Liver (tissue), 3 donors: ENCODE measurements around the gene CFDP1.

ENCODE experiments used
- CTCF ChIP-seq: fragments of 150-350 bp; IDR thresholded peaks from 2 replicates; pipeline ENCODE4 v1.5.1; 2017; ENCODE audit warnings: improper control_type of control experiment, low read depth, low read length; ENCODE audit not compliant: missing input control
- FOXA2 ChIP-seq: IDR thresholded peaks from 2 replicates; pipeline ENCODE4 v1.6.1; 2016; ENCODE audit warnings: antibody characterized with exemption
- JUND ChIP-seq, 2 donors: IDR thresholded peaks; 2 replicates each; pipeline ENCODE4 v1.6.1; 2016; ENCODE audit warnings: antibody characterized with exemption in 2 of 2
- RAD21 ChIP-seq, 2 donors: IDR thresholded peaks; 2 replicates each; pipeline ENCODE4 v1.6.1; 2016; ENCODE audit warnings: antibody characterized with exemption in 2 of 2, mild to moderate bottlenecking in 2 of 2
- SP1 ChIP-seq: IDR thresholded peaks from 2 replicates; pipeline ENCODE4 v1.6.1; 2018; ENCODE audit warnings: antibody characterized with exemption, mild to moderate bottlenecking
- TAF1 ChIP-seq: conservative IDR thresholded peaks from 2 replicates; pipeline ENCODE4 v1.6.1; 2016; ENCODE audit warnings: antibody characterized with exemption, mild to moderate bottlenecking
- YY1 ChIP-seq: IDR thresholded peaks from 2 replicates; pipeline ENCODE4 v1.6.1; 2016; ENCODE audit warnings: antibody characterized with exemption, mild to moderate bottlenecking
- TF ChIP-seq, protein P1 (sequence below): IDR thresholded peaks from 2 replicates; pipeline ENCODE4 v1.6.1; 2016; ENCODE audit warnings: antibody characterized with exemption, mild to moderate bottlenecking
- TF ChIP-seq, protein P2 (sequence below): IDR thresholded peaks from 2 replicates; pipeline ENCODE4 v1.6.1; 2016; ENCODE audit warnings: antibody characterized with exemption
- donor health status: healthy.
- donor health status: healthy.

DNA sequence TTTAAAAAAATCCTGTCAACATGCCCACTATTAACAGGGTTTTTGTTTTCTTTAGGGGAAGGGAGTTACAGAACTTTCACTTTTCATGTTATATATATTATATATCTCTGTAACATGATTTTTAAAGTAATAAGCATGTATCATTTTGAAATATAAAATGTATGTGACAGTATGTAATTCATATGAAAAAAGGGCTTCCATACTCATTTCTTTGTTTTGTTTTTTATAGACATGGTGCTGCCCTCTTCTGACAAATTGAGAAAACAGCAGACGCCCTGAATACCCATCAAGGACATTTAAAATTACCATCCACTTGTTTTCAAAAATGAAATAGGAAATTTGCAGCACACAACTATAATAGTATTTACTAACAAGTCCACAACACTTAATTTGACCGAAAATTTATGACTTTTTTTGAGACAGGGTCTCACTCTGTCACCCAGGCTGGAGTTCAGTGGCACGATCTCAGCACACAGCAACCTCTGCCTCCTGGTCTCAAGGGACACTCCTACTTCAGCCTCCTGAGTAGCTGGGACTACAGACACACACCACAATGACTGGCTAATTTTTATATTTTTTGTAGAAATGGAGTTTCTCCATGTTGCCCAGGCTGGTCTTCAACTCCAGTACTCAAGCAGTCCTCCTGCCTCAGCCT lies 30.4 kb downstream of the CFDP1 start:
- TF ChIP-seq, protein P1, sequence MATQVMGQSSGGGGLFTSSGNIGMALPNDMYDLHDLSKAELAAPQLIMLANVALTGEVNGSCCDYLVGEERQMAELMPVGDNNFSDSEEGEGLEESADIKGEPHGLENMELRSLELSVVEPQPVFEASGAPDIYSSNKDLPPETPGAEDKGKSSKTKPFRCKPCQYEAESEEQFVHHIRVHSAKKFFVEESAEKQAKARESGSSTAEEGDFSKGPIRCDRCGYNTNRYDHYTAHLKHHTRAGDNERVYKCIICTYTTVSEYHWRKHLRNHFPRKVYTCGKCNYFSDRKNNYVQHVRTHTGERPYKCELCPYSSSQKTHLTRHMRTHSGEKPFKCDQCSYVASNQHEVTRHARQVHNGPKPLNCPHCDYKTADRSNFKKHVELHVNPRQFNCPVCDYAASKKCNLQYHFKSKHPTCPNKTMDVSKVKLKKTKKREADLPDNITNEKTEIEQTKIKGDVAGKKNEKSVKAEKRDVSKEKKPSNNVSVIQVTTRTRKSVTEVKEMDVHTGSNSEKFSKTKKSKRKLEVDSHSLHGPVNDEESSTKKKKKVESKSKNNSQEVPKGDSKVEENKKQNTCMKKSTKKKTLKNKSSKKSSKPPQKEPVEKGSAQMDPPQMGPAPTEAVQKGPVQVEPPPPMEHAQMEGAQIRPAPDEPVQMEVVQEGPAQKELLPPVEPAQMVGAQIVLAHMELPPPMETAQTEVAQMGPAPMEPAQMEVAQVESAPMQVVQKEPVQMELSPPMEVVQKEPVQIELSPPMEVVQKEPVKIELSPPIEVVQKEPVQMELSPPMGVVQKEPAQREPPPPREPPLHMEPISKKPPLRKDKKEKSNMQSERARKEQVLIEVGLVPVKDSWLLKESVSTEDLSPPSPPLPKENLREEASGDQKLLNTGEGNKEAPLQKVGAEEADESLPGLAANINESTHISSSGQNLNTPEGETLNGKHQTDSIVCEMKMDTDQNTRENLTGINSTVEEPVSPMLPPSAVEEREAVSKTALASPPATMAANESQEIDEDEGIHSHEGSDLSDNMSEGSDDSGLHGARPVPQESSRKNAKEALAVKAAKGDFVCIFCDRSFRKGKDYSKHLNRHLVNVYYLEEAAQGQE = no peak
- peak; percentile 74 for TF ChIP-seq CTCF
- no peak for TF ChIP-seq TAF1
- TF ChIP-seq SP1 = no peak
- no peak for TF ChIP-seq JUND (IDR thresholded peaks at IDR 0.05)
- no peak for TF ChIP-seq YY1
- TF ChIP-seq, protein P2, sequence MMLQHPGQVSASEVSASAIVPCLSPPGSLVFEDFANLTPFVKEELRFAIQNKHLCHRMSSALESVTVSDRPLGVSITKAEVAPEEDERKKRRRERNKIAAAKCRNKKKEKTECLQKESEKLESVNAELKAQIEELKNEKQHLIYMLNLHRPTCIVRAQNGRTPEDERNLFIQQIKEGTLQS = no peak
- TF ChIP-seq RAD21 (IDR thresholded peaks at IDR 0.05) = peak; percentile 76 to 79
- TF ChIP-seq FOXA2 = no peak
